Measurements from ENCODE around the gene MICAL2. TPM values are rescaled to one million over a fixed set of nuclear protein-coding genes. Genes with fewer than 3 reads are reported as not detected.

MICAL2 gene
- total RNA-seq, 1 donor from 2014 or later, result 0.27 TPM

DNA sequence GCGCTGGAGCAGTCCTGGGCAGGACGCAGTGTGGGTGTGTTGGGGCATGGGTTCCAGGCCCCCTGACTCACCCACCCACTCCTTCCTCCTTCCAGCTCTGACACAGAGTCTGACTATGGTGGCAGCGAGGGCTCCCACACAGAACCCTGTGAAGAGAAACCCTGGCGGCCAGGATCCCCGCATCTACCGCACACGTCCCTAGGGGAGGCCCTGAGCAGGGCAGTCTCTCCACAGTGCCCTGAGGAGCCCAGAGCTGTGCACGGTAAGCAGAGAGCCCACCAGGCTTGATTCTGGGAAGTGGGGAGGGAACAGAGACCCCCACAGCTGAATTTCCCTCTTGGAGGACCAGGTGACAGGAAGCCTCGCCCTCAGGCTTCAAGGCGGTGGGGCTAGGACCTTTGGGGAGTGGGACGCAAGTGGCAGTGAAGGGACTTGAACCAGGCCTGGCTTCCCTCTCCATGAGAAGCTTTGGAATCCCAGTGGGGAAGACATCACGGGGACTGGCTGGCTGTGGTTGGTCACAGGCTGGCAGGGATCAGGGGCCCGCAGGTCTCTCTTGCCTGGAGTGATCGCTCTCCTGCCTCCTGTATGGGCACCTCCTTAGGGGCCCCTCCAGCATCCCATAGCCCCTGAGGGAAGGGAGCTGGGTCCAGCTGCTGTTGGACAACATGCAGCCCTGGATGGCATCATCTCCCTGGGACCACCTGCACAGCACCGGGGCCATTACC, 170.6 kb downstream of the MICAL2 start:
- ChIA-PET POLR2A (no interaction called here), CTCF (interaction anchor here (0.6 to 1.8 kb wide), 9 partner anchors 9 to 1253 kb away, joined by 3 to 9 read pairs (median 4); no protein-coding TSS in a partner anchor)
- Mint-ChIP-seq H3K36me3 (ENCODE audit: low read depth) (no peaks in the 10 kb centered on the region), H3K9me3 (no peaks in the 10 kb centered on the region), H3K4me1 (no peaks in the 10 kb centered on the region), H3K27me3 (peaks cover 7% of the 10 kb centered on the region), H3K4me3 (no peak overlapping the region), H3K27ac (no peak overlapping the region)
- no peak for ATAC-seq (ENCODE audit: low read depth)
- intact Hi-C loops (cut with micrococcal nuclease), result loop anchor here (10.0 kb wide), 2 partner anchors 1246 to 1346 kb away; no protein-coding TSS in a partner anchor
- no peak for TF ChIP-seq CTCF (IDR thresholded peaks at IDR 0.05)
- no peak for DNase-seq

GRCh38 chr11:12281571-12282478, 171.4 kb downstream of the MICAL2 start:
- Mint-ChIP-seq H3K4me3 (no peak overlapping the region), H3K9me3 (no peaks in the 10 kb centered on the region), H3K27ac (no peak overlapping the region), H3K27me3 (peaks cover 7% of the 10 kb centered on the region), H3K4me1 (no peaks in the 10 kb centered on the region), H3K36me3 (ENCODE audit: low read depth) (no peaks in the 10 kb centered on the region)
- TF ChIP-seq CTCF (IDR thresholded peaks at IDR 0.05), result peak; percentile 89
- peak; percentile 57 for ATAC-seq (ENCODE audit: low read depth)
- peak; percentile 45 for DNase-seq
- intact Hi-C loops (cut with micrococcal nuclease), result loop anchor here (1.0 to 10.0 kb wide), 4 partner anchors 235 to 1347 kb away; no protein-coding TSS in a partner anchor
- POLR2A ChIA-PET, result no interaction called here
- CTCF ChIA-PET, result interaction anchor here (0.6 to 1.8 kb wide), 10 partner anchors 8 to 1253 kb away, joined by 3 to 9 read pairs (median 4); no protein-coding TSS in a partner anchor

- DNase-seq (no peak), ATAC-seq (ENCODE audit: low read depth) (no peak)
- intact Hi-C loops (cut with micrococcal nuclease), result loop anchor here (1.0 to 10.0 kb wide), 4 partner anchors 235 to 1348 kb away; no protein-coding TSS in a partner anchor
- TF ChIP-seq CTCF (IDR thresholded peaks at IDR 0.05), result no peak
- POLR2A ChIA-PET, result no interaction called here
- no peaks in the 10 kb centered on the region for H3K9me3 Mint-ChIP-seq
- H3K27ac Mint-ChIP-seq, result no peak overlapping the region
- no peaks in the 10 kb centered on the region for H3K4me1 Mint-ChIP-seq
- no peak overlapping the region for H3K4me3 Mint-ChIP-seq
- no peaks in the 10 kb centered on the region for H3K36me3 Mint-ChIP-seq (ENCODE audit: low read depth)
- CTCF ChIA-PET, result interaction anchor here (0.9 to 1.8 kb wide), 3 partner anchors 9 to 235 kb away, joined by 3 to 9 read pairs (median 3); no protein-coding TSS in a partner anchor
- peaks cover 7% of the 10 kb centered on the region for H3K27me3 Mint-ChIP-seq
Observed at GRCh38 chr11:12282676-12283075, 172.3 kb downstream of the MICAL2 start.

DNA sequence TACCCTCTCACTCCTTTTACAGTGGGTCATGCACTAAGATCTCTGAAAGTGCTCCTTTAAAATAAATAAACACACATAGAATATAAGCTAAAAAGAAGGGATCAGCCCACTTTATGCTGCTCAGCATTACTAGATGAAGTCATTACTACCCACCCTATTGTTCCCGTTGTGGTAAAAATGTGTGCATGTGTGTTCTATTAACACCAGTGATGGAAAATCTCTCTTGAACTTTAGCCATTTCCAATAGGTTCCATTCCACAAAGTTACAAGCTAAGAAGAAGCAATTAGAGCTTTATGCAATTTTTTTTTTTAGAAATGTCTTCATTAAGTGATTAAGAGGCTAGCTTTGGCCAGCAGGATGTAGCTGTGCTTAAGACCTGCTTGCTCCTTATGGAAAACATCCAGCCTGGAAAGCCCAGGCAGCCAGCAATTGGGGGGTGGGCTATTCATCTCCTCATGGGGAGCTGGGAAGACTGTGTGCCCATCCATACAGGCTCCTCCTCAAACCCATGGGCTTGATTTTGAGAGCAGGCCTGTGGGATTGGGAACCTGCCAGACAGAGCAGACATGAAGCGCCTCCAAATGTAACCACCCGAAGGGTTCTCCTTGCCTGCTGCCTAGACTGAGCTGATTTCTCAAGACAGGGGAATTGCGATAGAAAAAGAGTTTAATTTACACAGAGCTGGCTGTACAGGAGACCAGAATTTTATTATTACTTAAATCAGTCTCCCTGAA, 174.1 kb downstream of the MICAL2 start:
- intact Hi-C loops (cut with micrococcal nuclease), result loop anchor here (10.0 kb wide), 2 partner anchors 1250 to 1350 kb away; no protein-coding TSS in a partner anchor
- Mint-ChIP-seq H3K9me3 (no peaks in the 10 kb centered on the region), H3K4me1 (peaks cover 1% of the 10 kb centered on the region), H3K36me3 (ENCODE audit: low read depth) (no peaks in the 10 kb centered on the region), H3K27me3 (peaks cover 7% of the 10 kb centered on the region), H3K27ac (no peak overlapping the region), H3K4me3 (no peak overlapping the region)
- no peak for DNase-seq
- ChIA-PET CTCF (interaction anchor here (1.5 kb wide), 1 partner anchor 8 kb away, joined by 3 read pairs; no protein-coding TSS in a partner anchor), POLR2A (no interaction called here)
- ATAC-seq (ENCODE audit: low read depth), result no peak
- TF ChIP-seq CTCF (IDR thresholded peaks at IDR 0.05), result no peak

Data from activated B cell treated with CpG ODN at 0.5 μM for 24 hours (primary cell).